VCaP (cell line): ENCODE data around the gene DENND1A.
"Not testable (repeated sequence)": the region's sequence is repeated elsewhere in the genome, so short reads cannot be mapped to it uniquely, and the experiment has no call there.

Source experiments
- H3K27ac ChIP-seq: fragments of 450-650 bp; 2 replicates; pipeline ENCODE4 v1.5.1; 2017
- CTCF ChIP-seq: fragments of 450-650 bp; conservative IDR thresholded peaks from 2 replicates; pipeline ENCODE4 v1.5.1; 2017; ENCODE audit warnings: mild to moderate bottlenecking, moderate library complexity

DENND1A gene

GRCh38 chr9:123887837-123888236, 42.1 kb downstream of the DENND1A start:
- TF ChIP-seq CTCF: no peak
- no peak overlapping the region for H3K27ac ChIP-seq

DNA sequence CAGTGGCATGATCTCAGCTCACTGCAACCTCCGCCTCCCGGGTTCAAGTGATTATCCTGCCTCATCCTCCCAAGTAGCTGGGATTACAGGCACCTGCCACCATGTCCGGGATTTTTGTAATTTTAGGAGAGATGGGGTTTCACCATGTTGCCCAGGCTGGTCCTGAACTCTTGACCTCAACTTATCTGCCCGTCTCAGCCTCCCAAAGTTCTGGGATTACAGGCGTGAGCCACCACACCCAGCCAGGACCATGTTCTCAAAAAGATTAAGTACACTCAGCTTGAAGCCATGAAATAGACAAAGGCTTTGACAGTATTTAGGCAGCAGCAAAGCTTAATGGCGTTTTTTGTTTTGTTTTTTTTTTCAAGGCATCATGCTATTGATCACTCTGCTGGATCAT, 44.1 kb downstream of the DENND1A start:
- H3K27ac ChIP-seq: not testable (repeated sequence)

DNA sequence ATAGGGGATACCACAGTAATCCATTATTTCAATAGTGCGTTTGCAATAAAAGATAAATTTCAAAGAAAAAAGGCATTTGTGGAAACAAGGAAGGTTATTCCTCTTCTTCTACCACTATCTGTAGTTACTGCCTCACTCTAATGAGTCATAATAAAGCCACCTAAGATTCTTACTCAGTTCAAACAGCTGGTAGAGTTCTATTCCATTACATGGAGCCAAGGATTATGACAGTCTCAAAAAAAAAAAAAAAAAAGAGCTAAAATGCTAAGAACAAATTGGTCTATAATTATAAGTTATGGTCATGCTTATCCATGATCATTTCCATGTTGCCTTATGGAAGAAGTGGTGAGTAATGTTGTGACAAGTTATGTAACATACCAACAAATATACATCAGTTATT, 46.3 kb downstream of the DENND1A start:
- H3K27ac ChIP-seq: no peak overlapping the region
- TF ChIP-seq CTCF: no peak

- no peak for TF ChIP-seq CTCF
- H3K27ac ChIP-seq: no peak overlapping the region
Observed at GRCh38 chr9:123881604-123882003, 48.3 kb downstream of the DENND1A start.

GRCh38 chr9:123880420-123880819, 49.5 kb downstream of the DENND1A start:
- TF ChIP-seq CTCF: no peak
- H3K27ac ChIP-seq: no peak overlapping the region

DNA sequence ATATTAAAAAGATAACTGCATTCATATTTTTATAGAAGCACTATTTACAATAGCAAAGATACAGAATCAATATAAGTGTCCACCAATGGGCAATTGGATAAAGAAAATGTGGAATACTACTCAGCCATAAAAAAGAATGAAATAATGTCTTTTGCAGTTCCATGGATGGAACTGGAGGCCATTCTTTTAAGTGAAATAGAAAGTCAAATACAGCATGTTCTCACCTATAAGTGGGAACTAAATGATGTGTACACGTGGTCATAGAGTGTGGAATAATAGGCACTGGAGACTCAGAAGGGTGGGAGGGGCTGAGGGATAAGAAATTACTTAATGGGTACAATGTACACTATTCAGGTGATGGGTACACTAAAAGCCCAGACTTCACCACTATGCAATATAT, 53.2 kb downstream of the DENND1A start:
- no peak overlapping the region for H3K27ac ChIP-seq
- no peak for TF ChIP-seq CTCF

- H3K27ac ChIP-seq: no peak overlapping the region
- no peak for TF ChIP-seq CTCF
Observed at GRCh38 chr9:123872710-123873109, 57.2 kb downstream of the DENND1A start.

GRCh38 chr9:123871781-123872180, 58.1 kb downstream of the DENND1A start:
- H3K27ac ChIP-seq: no peak overlapping the region
- TF ChIP-seq CTCF: no peak
